ENCODE results near the gene NODAL. TPM values are rescaled to one million over a fixed set of nuclear protein-coding genes. Genes with fewer than 3 reads are reported as not detected.

NODAL gene
- total and polyA plus RNA-seq, 2 experiments from 2014 or later = not detected

DNA sequence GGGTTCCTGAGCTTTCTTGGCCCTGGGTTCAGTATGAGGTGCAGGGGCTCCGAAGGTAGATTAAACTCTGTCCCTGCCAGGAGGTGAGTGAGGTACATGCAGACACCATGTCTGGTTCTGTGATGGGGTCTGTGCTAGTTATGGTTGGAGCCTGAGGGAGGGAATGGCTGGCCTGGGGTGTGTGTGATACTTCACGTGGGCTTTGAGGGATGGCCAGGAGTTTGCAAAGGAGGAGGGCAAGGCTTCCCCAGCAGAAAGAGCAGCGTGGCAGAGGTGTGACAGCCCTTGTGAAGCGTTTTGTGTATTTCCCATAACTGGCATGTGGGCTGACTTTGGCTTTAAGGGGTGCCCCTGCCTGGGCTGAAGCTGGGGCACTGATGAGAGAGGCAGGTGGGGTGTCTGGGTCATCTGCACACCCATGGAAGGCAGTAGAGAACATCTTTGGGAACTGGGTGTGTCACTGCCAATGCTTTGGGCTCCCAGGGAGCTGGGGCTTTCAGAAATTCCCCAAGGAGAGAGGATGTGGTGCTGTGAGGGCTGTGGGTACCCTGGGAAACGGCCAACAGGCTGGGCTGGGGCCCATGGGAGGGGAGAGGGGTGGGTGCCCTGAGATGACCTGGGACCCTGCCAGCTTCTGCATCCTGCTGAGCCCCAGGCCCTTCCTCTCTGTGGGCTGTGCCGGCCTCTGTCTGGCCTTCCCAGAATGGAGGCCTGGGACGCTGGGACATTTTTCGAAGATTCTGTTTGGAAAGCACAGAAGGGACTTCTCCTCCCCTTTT is 41.7 kb upstream of the NODAL start:
- no peaks in the 10 kb centered on the region for H3K4me1 ChIP-seq (ENCODE audit: insufficient read depth)
- no peak for TF ChIP-seq EZH2 (IDR thresholded peaks at IDR 0.05; ENCODE audit: insufficient read depth, poor library complexity, severe bottlenecking)
- no peak for TF ChIP-seq EZH2phosphoT487 (IDR thresholded peaks at IDR 0.05; ENCODE audit: insufficient read depth, low read depth)
- no peaks in the 10 kb centered on the region for H3K9me2 ChIP-seq (ENCODE audit: insufficient read depth)
- H3K9me3 ChIP-seq (ENCODE audit: low read depth) = no peaks in the 10 kb centered on the region
- no peaks in the 10 kb centered on the region for H3F3A ChIP-seq (ENCODE audit: insufficient read depth)
- H3K4me2 ChIP-seq (ENCODE audit: unreplicated experiment) = no peak overlapping the region
- no peak overlapping the region for H2AFZ ChIP-seq
- WGBS, 2 experiments (ENCODE audit: low coverage in 1 of 2, low lambda C conversion rate in 2 of 2, missing lambda C conversion rate in 2 of 2) = 55 to 66% methylated on average over 8 of the region's 8 CpGs
- no peaks in the 10 kb centered on the region for H4K20me1 ChIP-seq (ENCODE audit: insufficient read depth)
- H3K4me3 ChIP-seq = no peak overlapping the region
- no peak overlapping the region for H3K9ac ChIP-seq
- in situ Hi-C loops (cut with MboI) = no loop called here
- H3K79me2 ChIP-seq (ENCODE audit: insufficient read depth) = no peaks in the 10 kb centered on the region
- no peak overlapping the region for H3K27ac ChIP-seq
- no peak for DNase-seq
- no peaks in the 10 kb centered on the region for H3K36me3 ChIP-seq (ENCODE audit: low read depth)
- peaks cover 9% of the 10 kb centered on the region for H3K27me3 ChIP-seq (replicated peaks; ENCODE audit: insufficient read depth)

DNA sequence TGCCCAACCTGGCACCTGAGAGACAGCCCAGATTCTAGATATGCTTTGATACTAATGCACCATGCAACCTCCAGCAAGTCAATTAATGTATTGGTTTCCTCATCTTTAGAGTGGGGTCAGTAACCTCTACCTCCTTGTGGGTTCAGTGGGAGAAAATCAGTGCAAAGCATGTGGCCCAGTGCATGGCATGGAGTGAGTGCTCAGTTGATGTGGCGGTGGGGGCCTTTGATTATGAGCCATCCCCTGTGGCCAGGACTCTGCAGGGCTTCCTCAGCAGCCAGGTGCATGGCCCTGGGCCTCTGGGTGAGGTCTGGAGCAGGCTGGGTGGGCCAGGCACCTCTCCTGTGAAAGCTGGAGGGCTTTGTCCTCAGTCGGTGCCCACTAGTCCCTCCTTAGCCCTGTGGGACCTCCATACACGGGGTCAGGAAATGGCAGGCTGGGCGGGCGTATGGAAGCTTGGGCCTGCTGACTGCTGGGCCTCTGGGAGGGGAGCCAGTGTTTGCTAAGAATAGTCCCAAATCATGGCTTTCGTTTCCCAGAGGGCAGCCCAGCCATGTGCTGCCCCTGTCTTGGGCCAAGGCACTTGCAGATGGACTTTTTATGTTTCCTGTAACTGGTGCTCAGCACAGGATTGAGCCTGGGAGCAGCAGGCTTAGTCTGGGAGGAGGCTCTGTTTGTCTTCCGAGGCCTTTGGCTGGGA is 40.5 kb upstream of the NODAL start:
- no peak for DNase-seq
- no peaks in the 10 kb centered on the region for H3K9me2 ChIP-seq (ENCODE audit: insufficient read depth)
- in situ Hi-C loops (cut with MboI) = no loop called here
- H3K9ac ChIP-seq = no peak overlapping the region
- H3K4me2 ChIP-seq (ENCODE audit: unreplicated experiment) = no peak overlapping the region
- no peak overlapping the region for H3K4me3 ChIP-seq
- 34 to 42% methylated on average over 7 of the region's 7 CpGs for WGBS, 2 experiments (ENCODE audit: low coverage in 1 of 2, low lambda C conversion rate in 2 of 2, missing lambda C conversion rate in 2 of 2)
- TF ChIP-seq EZH2 (IDR thresholded peaks at IDR 0.05; ENCODE audit: insufficient read depth, poor library complexity, severe bottlenecking) (no peak), EZH2phosphoT487 (IDR thresholded peaks at IDR 0.05; ENCODE audit: insufficient read depth, low read depth) (no peak)
- no peaks in the 10 kb centered on the region for H3K4me1 ChIP-seq (ENCODE audit: insufficient read depth)
- H3F3A ChIP-seq (ENCODE audit: insufficient read depth) = no peaks in the 10 kb centered on the region
- H3K79me2 ChIP-seq (ENCODE audit: insufficient read depth) = no peaks in the 10 kb centered on the region
- H3K27ac ChIP-seq = no peak overlapping the region
- no peaks in the 10 kb centered on the region for H4K20me1 ChIP-seq (ENCODE audit: insufficient read depth)
- no peak overlapping the region for H2AFZ ChIP-seq
- H3K27me3 ChIP-seq (replicated peaks; ENCODE audit: insufficient read depth) = peaks cover 21% of the 10 kb centered on the region
- H3K36me3 ChIP-seq (ENCODE audit: low read depth) = no peaks in the 10 kb centered on the region
- H3K9me3 ChIP-seq (ENCODE audit: low read depth) = no peaks in the 10 kb centered on the region

DNA sequence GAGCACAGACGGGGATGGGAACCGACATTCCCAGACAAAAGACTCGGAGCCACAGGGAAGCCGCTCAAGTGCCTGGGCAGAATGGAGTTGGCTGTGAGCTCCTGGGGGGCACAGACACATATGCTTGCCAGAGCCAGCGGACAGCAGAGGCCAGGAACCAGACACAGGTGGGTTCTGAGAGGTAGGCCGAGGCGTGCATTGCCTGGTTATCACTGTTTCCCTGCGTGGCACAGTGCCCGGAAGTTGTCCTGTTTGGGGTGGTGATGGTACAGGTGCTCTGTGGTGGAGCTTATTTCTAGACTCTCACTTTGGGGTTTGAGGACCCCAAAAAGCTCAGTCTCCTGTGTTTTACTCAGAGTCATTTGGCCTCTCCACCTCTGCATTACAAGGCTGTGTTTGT is 39.6 kb upstream of the NODAL start:
- H3K4me2 ChIP-seq (ENCODE audit: unreplicated experiment) = no peak overlapping the region
- in situ Hi-C loops (cut with MboI) = no loop called here
- H3K9ac ChIP-seq = no peak overlapping the region
- no peak overlapping the region for H2AFZ ChIP-seq
- H4K20me1 ChIP-seq (ENCODE audit: insufficient read depth) = no peaks in the 10 kb centered on the region
- H3K9me2 ChIP-seq (ENCODE audit: insufficient read depth) = no peaks in the 10 kb centered on the region
- H3F3A ChIP-seq (ENCODE audit: insufficient read depth) = no peaks in the 10 kb centered on the region
- no peak overlapping the region for H3K4me3 ChIP-seq
- peaks cover 23% of the 10 kb centered on the region for H3K27me3 ChIP-seq (replicated peaks; ENCODE audit: insufficient read depth)
- H3K4me1 ChIP-seq (ENCODE audit: insufficient read depth) = no peaks in the 10 kb centered on the region
- WGBS, 2 experiments (ENCODE audit: low coverage in 1 of 2, low lambda C conversion rate in 2 of 2, missing lambda C conversion rate in 2 of 2) = 82 to 83% methylated on average over 9 of the region's 9 CpGs
- no peak for DNase-seq
- H3K9me3 ChIP-seq (ENCODE audit: low read depth) = no peaks in the 10 kb centered on the region
- no peaks in the 10 kb centered on the region for H3K36me3 ChIP-seq (ENCODE audit: low read depth)
- no peak for TF ChIP-seq EZH2phosphoT487 (IDR thresholded peaks at IDR 0.05; ENCODE audit: insufficient read depth, low read depth)
- no peak for TF ChIP-seq EZH2 (IDR thresholded peaks at IDR 0.05; ENCODE audit: insufficient read depth, poor library complexity, severe bottlenecking)
- no peak overlapping the region for H3K27ac ChIP-seq
- no peaks in the 10 kb centered on the region for H3K79me2 ChIP-seq (ENCODE audit: insufficient read depth)

DNA sequence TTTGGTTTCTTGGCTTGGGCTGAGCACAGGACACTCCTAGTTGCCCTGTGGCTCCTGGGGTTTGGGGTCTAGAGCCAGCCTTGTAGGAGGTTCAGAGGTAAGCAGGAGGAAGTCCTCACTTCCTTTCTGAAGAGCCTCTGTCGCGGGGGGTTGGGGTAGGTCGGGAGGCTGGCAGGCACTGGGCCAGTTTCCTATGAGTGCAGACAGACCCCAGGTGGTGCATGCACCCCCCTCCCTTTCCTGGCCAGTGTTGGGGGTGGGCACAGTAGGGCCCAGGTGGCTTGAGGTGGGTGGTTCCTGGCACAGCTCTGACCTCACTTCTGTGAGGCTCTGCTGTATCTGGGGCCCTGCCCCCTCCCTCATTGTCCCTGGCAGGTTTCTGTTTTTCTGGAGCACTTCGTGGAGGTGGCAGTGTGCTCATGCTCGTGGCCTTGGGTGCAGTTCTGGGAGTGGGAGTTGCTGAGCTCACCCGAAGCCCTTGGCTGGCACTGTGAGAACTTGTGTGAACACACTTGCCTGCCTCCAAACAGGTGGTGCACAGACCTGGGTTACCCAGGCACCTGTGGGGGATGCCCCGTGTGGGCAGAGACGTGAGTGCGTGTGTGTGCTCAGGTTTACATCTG is 38.9 kb upstream of the NODAL start:
- H3K4me1 ChIP-seq (ENCODE audit: insufficient read depth) = no peaks in the 10 kb centered on the region
- H2AFZ ChIP-seq = no peak overlapping the region
- no peaks in the 10 kb centered on the region for H3K9me3 ChIP-seq (ENCODE audit: low read depth)
- H3K4me2 ChIP-seq (ENCODE audit: unreplicated experiment) = no peak overlapping the region
- 76% methylated on average over 8 to 9 of the region's 9 CpGs for WGBS, 2 experiments (ENCODE audit: low coverage in 1 of 2, low lambda C conversion rate in 2 of 2, missing lambda C conversion rate in 2 of 2)
- H3K27me3 ChIP-seq (replicated peaks; ENCODE audit: insufficient read depth) = peaks cover 23% of the 10 kb centered on the region
- no peak overlapping the region for H3K9ac ChIP-seq
- in situ Hi-C loops (cut with MboI) = no loop called here
- H3F3A ChIP-seq (ENCODE audit: insufficient read depth) = no peaks in the 10 kb centered on the region
- DNase-seq = no peak
- no peak overlapping the region for H3K27ac ChIP-seq
- H3K36me3 ChIP-seq (ENCODE audit: low read depth) = no peaks in the 10 kb centered on the region
- no peaks in the 10 kb centered on the region for H3K9me2 ChIP-seq (ENCODE audit: insufficient read depth)
- no peaks in the 10 kb centered on the region for H3K79me2 ChIP-seq (ENCODE audit: insufficient read depth)
- no peak for TF ChIP-seq EZH2 (IDR thresholded peaks at IDR 0.05; ENCODE audit: insufficient read depth, poor library complexity, severe bottlenecking)
- TF ChIP-seq EZH2phosphoT487 (IDR thresholded peaks at IDR 0.05; ENCODE audit: insufficient read depth, low read depth) = no peak
- no peak overlapping the region for H3K4me3 ChIP-seq
- H4K20me1 ChIP-seq (ENCODE audit: insufficient read depth) = no peaks in the 10 kb centered on the region

Measured in GM23248 (cell line).